ENCODE data around the gene RGS7. TPM values are rescaled to one million over a fixed set of nuclear protein-coding genes. Genes with fewer than 3 reads are reported as not detected.

RGS7 gene
- polyA plus RNA-seq, 1 donor (not counting 4 experiments of a cell fraction or from before 2014, with no cell fraction given): not detected

GRCh38 chr1:240794046-240794843, 562.8 kb downstream of the RGS7 start:
- no peak for FAIRE-seq
- dilution Hi-C loops (cut with MboI; ENCODE audit: extremely low pct_ligation_motif_present, low sequenced_read_pairs): no loop called here
- TF ChIP-seq EZH2 (IDR thresholded peaks at IDR 0.05; ENCODE audit: low read length) (no peak), CTCF (optimal IDR thresholded peaks at IDR 0.05 in 1 of 3, IDR thresholded peaks at IDR 0.05 in 1 of 3, conservative IDR thresholded peaks at IDR 0.05 in 1 of 3; ENCODE audit: extremely low read depth in 1 of 3, insufficient read depth in 2 of 3, low read length in 3 of 3) (no peak)
- no peak overlapping the region for H3K27ac ChIP-seq (ENCODE audit: control insufficient read depth, insufficient read depth, low read length)
- no peak overlapping the region for H2AFZ ChIP-seq (ENCODE audit: control insufficient read depth, low read length)
- DNase-seq (ENCODE audit: low read depth, low spot score): no peak
- no peaks in the 10 kb centered on the region for H3K27me3 ChIP-seq (ENCODE audit: control insufficient read depth, extremely low read depth, insufficient read depth, low read length)
- H3K4me1 ChIP-seq (ENCODE audit: control insufficient read depth, extremely low read depth, insufficient read depth, low read length): no peaks in the 10 kb centered on the region
- H3K79me2 ChIP-seq (ENCODE audit: control insufficient read depth, insufficient read depth, low read length): no peaks in the 10 kb centered on the region
- H3K9me1 ChIP-seq (ENCODE audit: control insufficient read depth, extremely low read depth, insufficient read depth, low read length): no peaks in the 10 kb centered on the region
- no peak overlapping the region for H3K4me3 ChIP-seq (ENCODE audit: control insufficient read depth in 2 of 3, extremely low read depth in 1 of 3, insufficient read depth in 2 of 3, low read depth in 1 of 3, low read length in 3 of 3)
- no peak overlapping the region for H3K9ac ChIP-seq (ENCODE audit: control insufficient read depth, extremely low read depth, insufficient read depth, low read length)
- H3K4me2 ChIP-seq (ENCODE audit: control insufficient read depth, extremely low read depth, insufficient read depth, low read depth, low read length): no peak overlapping the region
- no peaks in the 10 kb centered on the region for H3K36me3 ChIP-seq (ENCODE audit: control insufficient read depth in 2 of 2, extremely low read depth in 1 of 2, insufficient read depth in 2 of 2, low read length in 2 of 2)
- no peaks in the 10 kb centered on the region for H4K20me1 ChIP-seq (ENCODE audit: control insufficient read depth, extremely low read depth, insufficient read depth, low read length)
- no peaks in the 10 kb centered on the region for H3K9me3 ChIP-seq (ENCODE audit: control insufficient read depth, low read depth, low read length)

- no peak overlapping the region for H3K4me3 ChIP-seq (ENCODE audit: control insufficient read depth in 2 of 3, extremely low read depth in 1 of 3, insufficient read depth in 2 of 3, low read depth in 1 of 3, low read length in 3 of 3)
- TF ChIP-seq CTCF (optimal IDR thresholded peaks at IDR 0.05 in 1 of 3, IDR thresholded peaks at IDR 0.05 in 1 of 3, conservative IDR thresholded peaks at IDR 0.05 in 1 of 3; ENCODE audit: extremely low read depth in 1 of 3, insufficient read depth in 2 of 3, low read length in 3 of 3): no peak
- no peak for TF ChIP-seq EZH2 (IDR thresholded peaks at IDR 0.05; ENCODE audit: low read length)
- dilution Hi-C loops (cut with MboI; ENCODE audit: extremely low pct_ligation_motif_present, low sequenced_read_pairs): no loop called here
- DNase-seq (ENCODE audit: low read depth, low spot score): no peak
- no peaks in the 10 kb centered on the region for H3K9me3 ChIP-seq (ENCODE audit: control insufficient read depth, low read depth, low read length)
- no peak for FAIRE-seq
- no peak overlapping the region for H3K9ac ChIP-seq (ENCODE audit: control insufficient read depth, extremely low read depth, insufficient read depth, low read length)
- H2AFZ ChIP-seq (ENCODE audit: control insufficient read depth, low read length): no peak overlapping the region
- no peaks in the 10 kb centered on the region for H3K9me1 ChIP-seq (ENCODE audit: control insufficient read depth, extremely low read depth, insufficient read depth, low read length)
- no peak overlapping the region for H3K27ac ChIP-seq (ENCODE audit: control insufficient read depth, insufficient read depth, low read length)
- no peaks in the 10 kb centered on the region for H3K4me1 ChIP-seq (ENCODE audit: control insufficient read depth, extremely low read depth, insufficient read depth, low read length)
- H3K79me2 ChIP-seq (ENCODE audit: control insufficient read depth, insufficient read depth, low read length): no peaks in the 10 kb centered on the region
- H3K36me3 ChIP-seq (ENCODE audit: control insufficient read depth in 2 of 2, extremely low read depth in 1 of 2, insufficient read depth in 2 of 2, low read length in 2 of 2): no peaks in the 10 kb centered on the region
- H3K4me2 ChIP-seq (ENCODE audit: control insufficient read depth, extremely low read depth, insufficient read depth, low read depth, low read length): no peak overlapping the region
- H3K27me3 ChIP-seq (ENCODE audit: control insufficient read depth, extremely low read depth, insufficient read depth, low read length): no peaks in the 10 kb centered on the region
- no peaks in the 10 kb centered on the region for H4K20me1 ChIP-seq (ENCODE audit: control insufficient read depth, extremely low read depth, insufficient read depth, low read length)
Measured at GRCh38 chr1:240792915-240793529, 564.0 kb downstream of the RGS7 start.

All from keratinocyte (primary cell).